Frontal cortex (tissue), 4 donors: ENCODE measurements around the gene ITIH3. TPM values are rescaled to one million over a fixed set of nuclear protein-coding genes. Genes with fewer than 3 reads are reported as not detected.

ENCODE experiments used
- DNase-seq, 2 donors: peaks; one replicate each; pipeline ENCODE4 v3.0.0; 2012; ENCODE audit warnings: low spot score in 2 of 2
- FAIRE-seq: peaks from 2 replicates; lab custom pipeline; 2012; peaks lifted over from hg19 to GRCh38; lab: Jason Lieb, UNC
- total RNA-seq: library from RNA; depleted of rRNA; stranded (reverse); fragments of >200 nt; gene quantifications from one replicate; pipeline ENCODE4 v1.2.3, GENCODE V29; 2014
- donor health status: control.
- donor health status: control.
- donor health status: control.

ITIH3 gene
- total RNA-seq, 1 donor from 2014 or later, result not detected

GRCh38 chr3:52819936-52820335 is 25.3 kb downstream of the ITIH3 start:
- no peak for FAIRE-seq
- DNase-seq, result no peak

GRCh38 chr3:52820736-52821135 is 26.1 kb downstream of the ITIH3 start:
- no peak for DNase-seq
- no peak for FAIRE-seq

- no peak for FAIRE-seq
Measured at GRCh38 chr3:52822363-52822762, 27.8 kb downstream of the ITIH3 start.

GRCh38 chr3:52824037-52824436 is 29.4 kb downstream of the ITIH3 start:
- no peak for FAIRE-seq
- no peak for DNase-seq

More at GRCh38 chr3:52822363-52822762, 27.8 kb downstream of the ITIH3 start:
- no peak for DNase-seq

GRCh38 chr3:52827441-52827840 is 32.8 kb downstream of the ITIH3 start:
- FAIRE-seq, result no peak
- no peak for DNase-seq

GRCh38 chr3:52827866-52828376 is 33.3 kb downstream of the ITIH3 start:
- DNase-seq (no peak), FAIRE-seq (no peak)

GRCh38 chr3:52829482-52829881 is 34.9 kb downstream of the ITIH3 start:
- DNase-seq (no peak), FAIRE-seq (no peak)

GRCh38 chr3:52829906-52830463 is 35.4 kb downstream of the ITIH3 start:
- FAIRE-seq (no peak), DNase-seq (no peak)

GRCh38 chr3:52830535-52831258 is 36.1 kb downstream of the ITIH3 start, which contains the start of gene ITIH4:
ITIH4 (minus strand) TSS chr3:52830672; CDS start chr3:52830642, 30 bp downstream.
- FAIRE-seq (no peak), DNase-seq (no peak)

- FAIRE-seq (no peak), DNase-seq (peak in 1 of 2 donors; percentile 71)
Measured at GRCh38 chr3:52831500-52832301, 37.1 kb downstream of the ITIH3 start.

GRCh38 chr3:52833202-52833601 is 38.6 kb downstream of the ITIH3 start:
- DNase-seq (no peak), FAIRE-seq (no peak)

- FAIRE-seq (no peak), DNase-seq (no peak)
Measured at GRCh38 chr3:52834871-52835501, 40.4 kb downstream of the ITIH3 start, which contains the start of gene MUSTN1. MUSTN1 (minus strand) TSS chr3:52835019; CDS start chr3:52834948, 71 bp downstream.

GRCh38 chr3:52835766-52836470 is 41.3 kb downstream of the ITIH3 start:
- no peak for FAIRE-seq
- no peak for DNase-seq

- no peak for FAIRE-seq
- DNase-seq, result no peak
Measured at GRCh38 chr3:52836471-52836845, 41.9 kb downstream of the ITIH3 start.

GRCh38 chr3:52836986-52837385 is 42.4 kb downstream of the ITIH3 start:
- DNase-seq (no peak), FAIRE-seq (no peak)

GRCh38 chr3:52838561-52839267 is 44.1 kb downstream of the ITIH3 start:
- FAIRE-seq (no peak), DNase-seq (no peak)

GRCh38 chr3:52839268-52839575 is 44.6 kb downstream of the ITIH3 start:
- DNase-seq (no peak), FAIRE-seq (no peak)

GRCh38 chr3:52839892-52840545 is 45.4 kb downstream of the ITIH3 start:
- no peak for DNase-seq
- FAIRE-seq, result no peak
